ENCODE data around the gene ERFE.

ERFE gene

DNA sequence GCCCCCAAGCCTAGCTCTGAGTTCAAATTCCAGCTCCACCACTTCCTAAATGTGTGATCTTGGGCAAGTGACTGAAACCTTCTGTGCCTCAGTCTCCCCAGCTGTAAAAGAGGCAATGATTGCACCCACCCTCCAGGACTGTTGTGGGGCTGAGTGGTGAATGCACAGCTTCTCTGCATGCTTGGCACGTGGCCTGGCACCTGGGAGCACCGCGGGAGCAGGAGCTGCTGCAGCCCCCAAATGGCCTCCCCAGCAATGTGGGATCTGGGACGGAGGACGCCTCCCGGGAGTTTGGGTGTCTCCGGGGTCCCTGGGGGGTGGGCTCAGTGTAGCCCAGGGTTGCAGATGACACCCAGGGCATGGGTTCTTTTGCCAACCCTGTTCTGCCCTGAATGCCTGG, 18.7 kb upstream of the ERFE start:
- H3K27ac ChIP-seq (ENCODE audit: low read length), result no peak overlapping the region
- no peak for DNase-seq (ENCODE audit: low read depth, low spot score)
- peaks cover 2% of the 10 kb centered on the region; the same call in 1 of the 2 replicates for H3K4me1 ChIP-seq (ENCODE audit: control insufficient read depth, insufficient read depth, low read length)
- WGBS (ENCODE audit: insufficient coverage, insufficient read length), result no CpG with 5 or more reads among the region's 7 CpGs
- H3K9me3 ChIP-seq (ENCODE audit: control insufficient read depth, insufficient read depth, low read length), result no peaks in the 10 kb centered on the region
- H3K27me3 ChIP-seq (ENCODE audit: control insufficient read depth, insufficient read depth, low read length), result no peaks in the 10 kb centered on the region
- H3K4me3 ChIP-seq (ENCODE audit: low read length), result no peak overlapping the region
- H3K36me3 ChIP-seq (ENCODE audit: control insufficient read depth, insufficient read depth, low read length), result no peaks in the 10 kb centered on the region

DNA sequence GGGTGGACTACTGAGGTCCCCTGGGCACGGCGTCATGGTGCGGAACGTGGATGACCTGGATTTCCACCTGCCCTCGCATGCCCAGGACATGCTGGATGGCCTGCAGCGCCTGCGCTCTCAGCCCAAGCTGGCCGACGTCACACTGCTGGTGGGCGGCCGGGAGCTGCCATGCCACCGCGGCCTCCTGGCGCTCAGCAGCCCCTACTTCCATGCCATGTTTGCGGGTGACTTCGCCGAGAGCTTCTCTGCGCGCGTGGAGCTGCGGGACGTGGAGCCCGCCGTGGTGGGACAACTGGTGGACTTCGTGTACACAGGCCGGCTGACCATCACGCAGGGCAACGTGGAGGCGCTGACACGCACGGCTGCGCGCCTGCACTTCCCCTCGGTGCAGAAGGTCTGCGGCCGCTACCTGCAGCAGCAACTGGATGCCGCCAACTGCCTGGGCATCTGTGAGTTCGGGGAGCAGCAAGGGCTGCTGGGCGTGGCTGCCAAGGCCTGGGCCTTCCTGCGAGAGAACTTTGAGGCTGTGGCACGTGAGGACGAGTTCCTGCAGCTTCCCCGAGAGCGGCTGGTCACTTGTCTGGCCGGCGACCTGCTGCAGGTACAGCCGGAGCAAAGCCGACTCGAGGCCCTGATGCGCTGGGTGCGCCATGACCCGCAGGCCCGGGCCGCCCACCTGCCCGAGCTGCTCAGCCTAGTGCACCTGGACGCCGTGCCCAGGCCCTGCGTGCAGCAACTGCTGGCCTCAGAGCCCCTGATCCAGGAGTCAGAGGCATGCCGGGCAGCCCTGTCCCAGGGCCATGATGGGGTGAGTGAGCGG, 17.8 kb upstream of the ERFE start:
- no peak for DNase-seq (ENCODE audit: low read depth, low spot score)
- no peaks in the 10 kb centered on the region for H3K27me3 ChIP-seq (ENCODE audit: control insufficient read depth, insufficient read depth, low read length)
- WGBS (ENCODE audit: insufficient coverage, insufficient read length), result no CpG with 5 or more reads among the region's 60 CpGs
- H3K4me1 ChIP-seq (ENCODE audit: control insufficient read depth, insufficient read depth, low read length), result peaks cover 2% of the 10 kb centered on the region; the same call in 1 of the 2 replicates
- no peaks in the 10 kb centered on the region for H3K36me3 ChIP-seq (ENCODE audit: control insufficient read depth, insufficient read depth, low read length)
- no peak overlapping the region for H3K27ac ChIP-seq (ENCODE audit: low read length)
- H3K4me3 ChIP-seq (ENCODE audit: low read length), result no peak overlapping the region
- no peaks in the 10 kb centered on the region for H3K9me3 ChIP-seq (ENCODE audit: control insufficient read depth, insufficient read depth, low read length)

- Histone ChIP-seq H3K4me1 (ENCODE audit: control insufficient read depth, insufficient read depth, low read length) (peaks cover 2% of the 10 kb centered on the region; the same call in 1 of the 2 replicates), H3K9me3 (ENCODE audit: control insufficient read depth, insufficient read depth, low read length) (no peaks in the 10 kb centered on the region), H3K36me3 (ENCODE audit: control insufficient read depth, insufficient read depth, low read length) (no peaks in the 10 kb centered on the region), H3K27me3 (ENCODE audit: control insufficient read depth, insufficient read depth, low read length) (no peaks in the 10 kb centered on the region), H3K4me3 (ENCODE audit: low read length) (no peak overlapping the region), H3K27ac (ENCODE audit: low read length) (no peak overlapping the region)
- no CpG with 5 or more reads among the region's 10 CpGs for WGBS (ENCODE audit: insufficient coverage, insufficient read length)
- no peak for DNase-seq (ENCODE audit: low read depth, low spot score)
Observed at GRCh38 chr2:238141541-238142318, 17.0 kb upstream of the ERFE start.

DNA sequence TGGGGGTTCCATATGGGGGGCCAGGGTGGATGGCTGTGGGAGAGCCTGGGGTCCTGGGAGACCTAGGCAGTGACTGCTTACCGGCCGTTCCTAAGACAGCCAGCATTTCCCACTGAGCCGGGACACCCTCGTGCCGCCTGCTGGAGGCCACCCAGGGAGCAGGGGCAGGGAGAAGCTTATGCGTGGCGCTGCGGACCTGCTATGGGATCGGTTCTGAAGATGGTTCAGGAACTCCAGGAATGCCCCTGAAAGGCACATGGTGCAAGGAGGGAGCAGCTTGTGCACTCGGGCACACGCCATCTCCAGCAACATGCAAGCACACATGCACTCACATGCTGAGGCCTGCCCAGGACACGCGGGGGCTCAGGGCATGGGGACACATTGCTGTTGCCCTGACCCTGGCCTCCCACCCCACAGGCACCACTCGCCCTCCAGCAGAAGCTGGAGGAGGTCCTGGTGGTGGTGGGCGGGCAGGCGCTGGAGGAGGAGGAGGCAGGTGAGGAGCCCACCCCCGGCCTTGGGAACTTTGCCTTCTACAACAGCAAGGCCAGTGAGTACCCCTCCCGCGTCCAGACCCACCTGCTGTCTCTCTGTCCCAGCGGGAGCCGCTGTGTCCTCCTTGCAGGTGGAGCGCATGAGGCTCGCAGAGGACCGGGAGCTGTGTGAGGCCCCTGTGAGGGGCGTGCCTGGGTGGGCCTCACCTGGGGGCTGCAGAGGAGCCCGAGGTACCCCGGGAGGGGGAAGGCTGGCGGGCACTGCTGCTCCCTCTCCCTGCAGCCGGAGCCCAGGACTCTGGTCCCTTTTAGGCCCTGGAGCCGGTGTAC, 16.2 kb upstream of the ERFE start:
- DNase-seq (ENCODE audit: low read depth, low spot score), result no peak
- H3K9me3 ChIP-seq (ENCODE audit: control insufficient read depth, insufficient read depth, low read length), result no peaks in the 10 kb centered on the region
- H3K27me3 ChIP-seq (ENCODE audit: control insufficient read depth, insufficient read depth, low read length), result no peaks in the 10 kb centered on the region
- no peaks in the 10 kb centered on the region for H3K36me3 ChIP-seq (ENCODE audit: control insufficient read depth, insufficient read depth, low read length)
- no peak overlapping the region for H3K4me3 ChIP-seq (ENCODE audit: low read length)
- H3K4me1 ChIP-seq (ENCODE audit: control insufficient read depth, insufficient read depth, low read length), result peaks cover 2% of the 10 kb centered on the region; the same call in 1 of the 2 replicates
- no peak overlapping the region for H3K27ac ChIP-seq (ENCODE audit: low read length)
- WGBS (ENCODE audit: insufficient coverage, insufficient read length), result no CpG with 5 or more reads among the region's 30 CpGs

GRCh38 chr2:238143239-238143951, 15.4 kb upstream of the ERFE start:
- Histone ChIP-seq H3K4me3 (ENCODE audit: low read length) (no peak overlapping the region), H3K4me1 (ENCODE audit: control insufficient read depth, insufficient read depth, low read length) (peaks cover 2% of the 10 kb centered on the region; the same call in 1 of the 2 replicates), H3K27ac (ENCODE audit: low read length) (no peak overlapping the region), H3K9me3 (ENCODE audit: control insufficient read depth, insufficient read depth, low read length) (no peaks in the 10 kb centered on the region), H3K36me3 (ENCODE audit: control insufficient read depth, insufficient read depth, low read length) (no peaks in the 10 kb centered on the region), H3K27me3 (ENCODE audit: control insufficient read depth, insufficient read depth, low read length) (no peaks in the 10 kb centered on the region)
- WGBS (ENCODE audit: insufficient coverage, insufficient read length), result no CpG with 5 or more reads among the region's 20 CpGs
- DNase-seq (ENCODE audit: low read depth, low spot score), result no peak

DNA sequence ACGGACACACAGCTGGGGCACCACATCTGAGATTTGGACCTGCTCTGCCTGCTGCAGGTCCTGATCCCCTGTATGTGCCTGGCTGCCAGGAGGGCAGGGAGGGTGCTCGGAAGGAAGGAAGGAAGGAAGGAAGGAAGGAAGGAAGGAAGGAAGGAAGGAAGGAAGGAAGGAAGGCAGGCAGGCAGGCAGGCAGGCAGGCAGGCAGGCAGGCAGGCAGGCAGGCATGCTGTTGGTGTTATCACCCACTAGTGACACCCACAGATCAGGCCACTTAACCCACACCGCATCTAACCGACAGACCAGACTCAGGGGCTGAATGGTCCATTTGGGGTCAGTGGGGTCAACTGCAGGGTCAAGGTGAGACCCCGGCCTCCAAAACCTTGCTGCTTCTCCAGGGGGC, 14.5 kb upstream of the ERFE start:
- no peaks in the 10 kb centered on the region for H3K9me3 ChIP-seq (ENCODE audit: control insufficient read depth, insufficient read depth, low read length)
- DNase-seq (ENCODE audit: low read depth, low spot score), result no peak
- no peaks in the 10 kb centered on the region for H3K27me3 ChIP-seq (ENCODE audit: control insufficient read depth, insufficient read depth, low read length)
- no peak overlapping the region for H3K4me3 ChIP-seq (ENCODE audit: low read length)
- H3K36me3 ChIP-seq (ENCODE audit: control insufficient read depth, insufficient read depth, low read length), result no peaks in the 10 kb centered on the region
- no peak overlapping the region for H3K27ac ChIP-seq (ENCODE audit: low read length)
- WGBS (ENCODE audit: insufficient coverage, insufficient read length), result no CpG with 5 or more reads among the region's 5 CpGs
- peaks cover 2% of the 10 kb centered on the region; the same call in 1 of the 2 replicates for H3K4me1 ChIP-seq (ENCODE audit: control insufficient read depth, insufficient read depth, low read length)

DNA sequence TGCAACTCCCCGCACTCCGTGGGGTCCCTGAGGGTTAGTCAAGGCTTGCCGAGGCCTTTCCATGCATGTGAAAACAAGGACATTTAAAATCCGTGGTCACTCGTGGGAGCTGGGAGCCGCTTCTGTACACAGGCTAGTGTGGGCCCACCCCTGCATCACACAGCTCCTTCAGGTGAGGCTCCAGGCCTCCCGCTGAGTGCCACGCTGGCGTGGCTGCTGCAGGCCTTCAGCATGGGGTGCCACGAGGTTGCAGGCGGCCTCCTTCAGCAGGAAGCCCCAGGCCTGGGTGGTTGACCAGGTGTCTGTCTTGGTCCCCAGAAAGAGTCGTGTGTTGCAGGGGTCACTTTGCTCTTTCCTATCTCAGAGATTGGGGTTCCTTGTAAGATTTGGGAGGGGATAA, 13.7 kb upstream of the ERFE start:
- DNase-seq (ENCODE audit: low read depth, low spot score), result no peak
- H3K9me3 ChIP-seq (ENCODE audit: control insufficient read depth, insufficient read depth, low read length), result no peaks in the 10 kb centered on the region
- peaks cover 2% of the 10 kb centered on the region; the same call in 1 of the 2 replicates for H3K4me1 ChIP-seq (ENCODE audit: control insufficient read depth, insufficient read depth, low read length)
- no peak overlapping the region; the same call in 1 of the 2 replicates for H3K4me3 ChIP-seq (ENCODE audit: low read length)
- H3K27me3 ChIP-seq (ENCODE audit: control insufficient read depth, insufficient read depth, low read length), result no peaks in the 10 kb centered on the region
- WGBS (ENCODE audit: insufficient coverage, insufficient read length), result no CpG with 5 or more reads among the region's 12 CpGs
- no peaks in the 10 kb centered on the region for H3K36me3 ChIP-seq (ENCODE audit: control insufficient read depth, insufficient read depth, low read length)
- no peak overlapping the region for H3K27ac ChIP-seq (ENCODE audit: low read length)

- no CpG with 5 or more reads among the region's 12 CpGs for WGBS (ENCODE audit: insufficient coverage, insufficient read length)
- H3K4me1 ChIP-seq (ENCODE audit: control insufficient read depth, insufficient read depth, low read length), result peaks cover 2% of the 10 kb centered on the region; the same call in 1 of the 2 replicates
- H3K9me3 ChIP-seq (ENCODE audit: control insufficient read depth, insufficient read depth, low read length), result no peaks in the 10 kb centered on the region
- H3K36me3 ChIP-seq (ENCODE audit: control insufficient read depth, insufficient read depth, low read length), result no peaks in the 10 kb centered on the region
- no peaks in the 10 kb centered on the region for H3K27me3 ChIP-seq (ENCODE audit: control insufficient read depth, insufficient read depth, low read length)
- H3K27ac ChIP-seq (ENCODE audit: low read length), result no peak overlapping the region
- DNase-seq (ENCODE audit: low read depth, low spot score), result no peak
- H3K4me3 ChIP-seq (ENCODE audit: low read length), result no peak overlapping the region
Observed at GRCh38 chr2:238145851-238146250, 12.9 kb upstream of the ERFE start.

GRCh38 chr2:238146884-238147544, 11.8 kb upstream of the ERFE start:
- Histone ChIP-seq H3K27me3 (ENCODE audit: control insufficient read depth, insufficient read depth, low read length) (no peaks in the 10 kb centered on the region), H3K27ac (ENCODE audit: low read length) (no peak overlapping the region), H3K36me3 (ENCODE audit: control insufficient read depth, insufficient read depth, low read length) (no peaks in the 10 kb centered on the region), H3K4me1 (ENCODE audit: control insufficient read depth, insufficient read depth, low read length) (peaks cover 6% of the 10 kb centered on the region), H3K9me3 (ENCODE audit: control insufficient read depth, insufficient read depth, low read length) (no peaks in the 10 kb centered on the region), H3K4me3 (ENCODE audit: low read length) (no peak overlapping the region)
- no peak for DNase-seq (ENCODE audit: low read depth, low spot score)
- WGBS (ENCODE audit: insufficient coverage, insufficient read length), result no CpG with 5 or more reads among the region's 13 CpGs

Measured in iPS DF 6.9 (cell line).